DOHH2 (cell line): ENCODE measurements around the gene PPP1R3E.

Experiments
- H3F3A ChIP-seq: fragments of 200-600 bp; sonication (generic), shearing (Covaris generic); 2 replicates; pipeline ENCODE4 v1.6.0; 2016; ENCODE audit warnings: antibody characterized with exemption, mild to moderate bottlenecking; ENCODE audit not compliant: control insufficient read depth, insufficient read depth
- H3K27ac ChIP-seq: fragments of 200-600 bp; sonication (generic); 2 replicates; pipeline ENCODE4 v1.5.1; 2014; ENCODE audit warnings: low read depth, mild to moderate bottlenecking, low read length, moderate library complexity
- H3K27me3 ChIP-seq: fragments of 200-600 bp; sonication (generic); 2 replicates; pipeline ENCODE4 v1.6.1; 2014; ENCODE audit warnings: mild to moderate bottlenecking, low read length, mixed read lengths; ENCODE audit not compliant: control insufficient read depth
- H3K36me3 ChIP-seq: fragments of 200-600 bp; sonication (generic); 2 replicates; pipeline ENCODE4 v1.6.1; 2014; ENCODE audit warnings: mild to moderate bottlenecking, low read length, moderate library complexity, mixed read lengths; ENCODE audit not compliant: control insufficient read depth
- H3K4me1 ChIP-seq: fragments of 200-600 bp; sonication (generic); 2 replicates; pipeline ENCODE4 v1.6.1; 2014; ENCODE audit warnings: mild to moderate bottlenecking, low read length, mixed read lengths; ENCODE audit not compliant: control insufficient read depth
- H3K4me2 ChIP-seq: fragments of 200-600 bp; sonication (generic); 2 replicates; pipeline ENCODE4 v1.6.0; 2014; ENCODE audit warnings: mild to moderate bottlenecking, low read length, moderate library complexity
- H3K4me3 ChIP-seq: fragments of 200-600 bp; sonication (generic); 2 replicates; pipeline ENCODE4 v1.5.1; 2014; ENCODE audit warnings: mild to moderate bottlenecking, low read length, mixed read lengths
- H3K79me2 ChIP-seq: fragments of 200-600 bp; sonication (generic); 2 replicates; pipeline ENCODE4 v1.6.1; 2014; ENCODE audit warnings: mild to moderate bottlenecking, low read length, mixed read lengths; ENCODE audit not compliant: control insufficient read depth
- H3K9me2 ChIP-seq: fragments of 200-600 bp; sonication (generic); replicated peaks from 2 replicates; pipeline ENCODE4 v1.6.1; 2014; ENCODE audit warnings: mild to moderate bottlenecking, low read length, mixed read lengths; ENCODE audit not compliant: control insufficient read depth
- H3K9me3 ChIP-seq: fragments of 200-600 bp; sonication (generic); 2 replicates; pipeline ENCODE4 v1.6.1; 2014; ENCODE audit warnings: antibody characterized with exemption, low read length, mixed read lengths; ENCODE audit not compliant: control insufficient read depth, insufficient read depth
- H4K20me1 ChIP-seq: fragments of 200-600 bp; sonication (generic); 2 replicates; pipeline ENCODE4 v1.6.0; 2014; ENCODE audit warnings: low read depth, mild to moderate bottlenecking, antibody characterized with exemption, low read length, moderate library complexity; ENCODE audit not compliant: control insufficient read depth, insufficient read depth
- EZH2phosphoT487 ChIP-seq: fragments of 200-600 bp; sonication (generic); IDR thresholded peaks from 2 replicates; pipeline ENCODE4 v1.6.1; 2017; ENCODE audit warnings: borderline replicate concordance, mild to moderate bottlenecking, antibody characterized with exemption, low read length, moderate library complexity, mixed read lengths
- TF ChIP-seq, protein P1 (sequence below): fragments of 200-600 bp; sonication (generic); IDR thresholded peaks from one replicate; pipeline ENCODE4 v1.5.1; 2014; ENCODE audit warnings: antibody characterized with exemption, mild to moderate bottlenecking, low read depth, low read length; ENCODE audit not compliant: poor library complexity, severe bottlenecking

The PPP1R3E gene

DNA sequence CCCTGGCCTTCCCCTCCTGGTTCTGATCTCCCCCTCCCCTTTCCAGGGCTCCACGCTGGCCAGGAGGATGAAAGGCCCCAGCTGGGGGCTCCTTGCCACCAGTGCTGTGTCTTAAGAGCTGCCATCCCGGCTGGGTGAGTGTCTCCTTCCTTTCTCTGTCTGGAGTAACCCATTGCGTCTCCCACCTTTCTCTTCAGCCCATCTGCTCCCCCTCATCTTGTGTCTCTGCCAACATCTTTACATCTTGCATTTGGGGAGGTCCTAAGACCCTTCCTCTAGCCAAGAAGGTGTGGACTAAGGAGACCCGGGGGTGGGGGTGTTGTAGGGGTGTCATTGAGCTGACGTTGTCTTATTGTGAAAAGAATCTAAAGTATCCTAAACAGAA lies 4.5 kb upstream of the PPP1R3E start:
- Histone ChIP-seq H3K27me3 (no peaks in the 10 kb centered on the region), H3K9me3 (no peaks in the 10 kb centered on the region), H3F3A (peaks cover 10% of the 10 kb centered on the region), H3K79me2 (peaks cover 26% of the 10 kb centered on the region), H3K4me1 (peaks cover 41% of the 10 kb centered on the region), H3K4me2 (peak overlapping the region; percentile 90), H3K9me2 (no peaks in the 10 kb centered on the region), H4K20me1 (no peaks in the 10 kb centered on the region), H3K4me3 (peak overlapping the region; percentile 91), H3K36me3 (peaks cover 15% of the 10 kb centered on the region), H3K27ac (peak overlapping the region; percentile 32; the same call in 1 of the 2 replicates)
- no peak for TF ChIP-seq EZH2phosphoT487
- TF ChIP-seq, protein P1, sequence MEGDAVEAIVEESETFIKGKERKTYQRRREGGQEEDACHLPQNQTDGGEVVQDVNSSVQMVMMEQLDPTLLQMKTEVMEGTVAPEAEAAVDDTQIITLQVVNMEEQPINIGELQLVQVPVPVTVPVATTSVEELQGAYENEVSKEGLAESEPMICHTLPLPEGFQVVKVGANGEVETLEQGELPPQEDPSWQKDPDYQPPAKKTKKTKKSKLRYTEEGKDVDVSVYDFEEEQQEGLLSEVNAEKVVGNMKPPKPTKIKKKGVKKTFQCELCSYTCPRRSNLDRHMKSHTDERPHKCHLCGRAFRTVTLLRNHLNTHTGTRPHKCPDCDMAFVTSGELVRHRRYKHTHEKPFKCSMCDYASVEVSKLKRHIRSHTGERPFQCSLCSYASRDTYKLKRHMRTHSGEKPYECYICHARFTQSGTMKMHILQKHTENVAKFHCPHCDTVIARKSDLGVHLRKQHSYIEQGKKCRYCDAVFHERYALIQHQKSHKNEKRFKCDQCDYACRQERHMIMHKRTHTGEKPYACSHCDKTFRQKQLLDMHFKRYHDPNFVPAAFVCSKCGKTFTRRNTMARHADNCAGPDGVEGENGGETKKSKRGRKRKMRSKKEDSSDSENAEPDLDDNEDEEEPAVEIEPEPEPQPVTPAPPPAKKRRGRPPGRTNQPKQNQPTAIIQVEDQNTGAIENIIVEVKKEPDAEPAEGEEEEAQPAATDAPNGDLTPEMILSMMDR = no peak

DNA sequence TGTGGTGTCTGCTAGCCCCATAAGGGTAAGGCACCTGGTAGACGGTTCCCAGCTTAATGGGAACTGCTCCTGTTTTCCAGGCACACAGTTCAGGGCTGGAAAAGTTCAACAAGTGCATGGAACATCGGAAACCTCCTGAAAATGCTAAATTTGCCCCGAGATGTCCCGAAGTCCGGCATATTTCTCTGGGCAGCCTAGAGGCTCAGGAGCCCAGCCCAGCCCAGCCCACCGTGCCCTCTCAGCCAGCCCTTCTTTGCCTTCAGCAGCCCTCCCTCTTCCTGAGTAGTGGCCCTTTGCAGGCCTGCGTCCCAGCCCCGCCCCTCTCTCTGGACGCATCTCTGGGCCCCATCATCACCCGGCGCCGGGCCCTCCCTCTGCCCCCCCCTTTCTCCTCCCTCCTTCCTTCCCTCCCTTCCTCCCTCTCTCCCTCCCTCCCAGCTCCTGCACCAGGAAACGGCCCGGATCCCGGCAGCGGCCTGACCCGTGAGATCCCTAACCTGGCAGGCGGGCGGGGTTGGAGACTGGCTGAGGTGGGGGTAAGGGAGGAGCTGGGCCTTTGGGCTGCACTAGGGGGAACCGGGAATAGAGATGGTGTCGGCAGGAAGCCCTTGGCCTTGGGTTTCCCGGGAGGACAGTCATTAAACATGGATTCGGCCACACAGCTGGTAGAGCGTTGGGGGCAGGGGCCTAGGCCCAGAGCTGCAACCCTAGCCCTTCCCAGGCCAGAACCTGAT lies 3.9 kb upstream of the PPP1R3E start, which contains the start of gene BCL2L2:
Gene BCL2L2, plus strand, starts transcription at position 422 of the 734 bp plus-strand sequence. CDS start 935 bp downstream, outside the sequence.
- H3K4me3 ChIP-seq = peak within 1 kb of the TSS; percentile 91
- H3K79me2 ChIP-seq = peaks cover 28% of the 10 kb centered on the region
- H3K4me1 ChIP-seq = peaks cover 41% of the 10 kb centered on the region
- no peaks in the 10 kb centered on the region for H4K20me1 ChIP-seq
- peaks cover 12% of the 10 kb centered on the region for H3K36me3 ChIP-seq
- H3K27ac ChIP-seq = peak within 1 kb of the TSS; percentile 32; the same call in 1 of the 2 replicates
- peaks cover 10% of the 10 kb centered on the region for H3F3A ChIP-seq
- peak within 1 kb of the TSS; percentile 90 for H3K4me2 ChIP-seq
- no peaks in the 10 kb centered on the region for H3K27me3 ChIP-seq
- H3K9me3 ChIP-seq = no peaks in the 10 kb centered on the region
- no peaks in the 10 kb centered on the region for H3K9me2 ChIP-seq
- no peak for TF ChIP-seq EZH2phosphoT487
- TF ChIP-seq, protein P1 = no peak

DNA sequence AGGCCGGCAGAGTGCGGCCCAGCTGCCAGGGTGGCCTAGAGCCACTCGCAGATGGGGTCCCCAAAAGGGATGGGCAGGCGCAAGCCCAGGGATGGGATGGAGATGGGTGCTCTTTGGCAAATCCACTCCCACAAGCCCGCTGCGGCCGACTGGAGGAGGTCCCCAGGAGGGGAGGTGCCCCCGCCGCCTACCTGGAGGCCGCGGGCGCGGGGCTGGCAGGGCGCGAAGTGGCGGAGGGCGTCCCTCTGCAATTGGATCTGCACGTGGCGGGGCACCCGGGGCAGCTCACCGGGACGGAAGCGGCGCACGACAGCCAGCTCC lies 730 bp downstream of the PPP1R3E start:
- Histone ChIP-seq H3K27me3 (no peaks in the 10 kb centered on the region), H3K4me2 (peak overlapping the region; percentile 78), H3K27ac (peak overlapping the region; percentile 81), H3K79me2 (peaks cover 32% of the 10 kb centered on the region), H3K4me3 (peak overlapping the region; percentile 82), H3K9me2 (no peaks in the 10 kb centered on the region), H3K9me3 (no peaks in the 10 kb centered on the region), H3K4me1 (peaks cover 43% of the 10 kb centered on the region), H3K36me3 (peaks cover 41% of the 10 kb centered on the region), H4K20me1 (no peaks in the 10 kb centered on the region), H3F3A (peaks cover 10% of the 10 kb centered on the region)
- TF ChIP-seq, protein P1 = no peak
- TF ChIP-seq EZH2phosphoT487 = no peak
